Endothelial cell of umbilical vein (primary cell): ENCODE data around the gene ADAP2. TPM values are rescaled to one million over a fixed set of nuclear protein-coding genes. Genes with fewer than 3 reads are reported as not detected.

Experiments used
- BruUV-seq: library from RNA; stranded (reverse); fragments of 400-500 nt; replicated peaks from 2 replicates; lab custom pipeline; 2021; lab: Mats Ljungman, UMichigan
- CTCF ChIA-PET: fragments of 300-600, 350-600 bp; sonication (Branson Sonifier 250); formaldehyde crosslinking; loops from one replicate; lab custom pipeline; 2021; ENCODE audit warnings: antibody characterized with exemption, inconsistent platforms; lab: Charles Lee
- POLR2A ChIA-PET: fragments of 300-600, 350-600 bp; sonication (Branson Sonifier 250); formaldehyde crosslinking; loops from one replicate; lab custom pipeline; 2021; ENCODE audit warnings: antibody characterized with exemption, inconsistent platforms; lab: Charles Lee
- DNase-seq: peaks from one replicate; pipeline ENCODE4 v3.0.0-alpha.2; 2011; ENCODE audit warnings: low read depth, low spot score
- FAIRE-seq: peaks from 2 replicates; lab custom pipeline; 2011; peaks lifted over from hg19 to GRCh38; lab: Jason Lieb, UNC
- H2AFZ ChIP-seq: 2 replicates; pipeline ENCODE4 v1.6.0; 2012; ENCODE audit warnings: low read depth, low read length, control low read depth, inconsistent platforms
- H3K27ac ChIP-seq: 2 replicates; pipeline ENCODE4 v1.5.1; 2011; ENCODE audit warnings: low read depth, mild to moderate bottlenecking, control low read depth, low read length, moderate library complexity; ENCODE audit not compliant: insufficient read depth
- H3K27me3 ChIP-seq, 2 experiments: 2 replicates each; pipeline versions ENCODE4 v1.6.0 to v1.6.1; 2011; ENCODE audit warnings: low read length in 2 of 2, mixed read lengths in 1 of 2; ENCODE audit not compliant: control insufficient read depth in 2 of 2, insufficient read depth in 2 of 2
- H3K36me3 ChIP-seq, 2 experiments: 2 replicates in 1 of 2; 3 replicates in 1 of 2; pipeline ENCODE4 v1.5.1; 2011; ENCODE audit warnings: low read length in 2 of 2, mild to moderate bottlenecking in 1 of 2, moderate library complexity in 1 of 2; ENCODE audit not compliant: control insufficient read depth in 2 of 2, insufficient read depth in 2 of 2; ENCODE audit errors: extremely low read depth in 1 of 2
- H3K4me1 ChIP-seq: 3 replicates; pipeline ENCODE4 v1.5.1; 2011; ENCODE audit warnings: mild to moderate bottlenecking, low read length; ENCODE audit not compliant: control insufficient read depth, insufficient read depth; ENCODE audit errors: extremely low read depth
- H3K4me2 ChIP-seq: 2 replicates; pipeline ENCODE4 v1.6.1; 2011; ENCODE audit warnings: low read length, control low read depth, mixed read lengths; ENCODE audit not compliant: insufficient read depth
- H3K4me3 ChIP-seq, 3 experiments: fragments of 200-600 bp in 1 of 3; sonication (generic), shearing (Covaris generic) in 1 of 3; replicated peaks in 1 of 3; 2 replicates each; pipeline ENCODE4 v1.5.1; 2011 to 2016; ENCODE audit warnings: control low read depth in 3 of 3, low read length in 3 of 3, mild to moderate bottlenecking in 2 of 3, inconsistent platforms in 1 of 3, low read depth in 1 of 3, moderate library complexity in 1 of 3; ENCODE audit not compliant: insufficient read depth in 1 of 3
- H3K79me2 ChIP-seq: 2 replicates; pipeline ENCODE4 v1.6.0; 2012; ENCODE audit warnings: low read length, inconsistent platforms; ENCODE audit not compliant: control insufficient read depth, insufficient read depth
- H3K9ac ChIP-seq: replicated peaks from 2 replicates; pipeline ENCODE3; 2011; ENCODE audit warnings: low read length, control low read depth; ENCODE audit not compliant: insufficient read depth; ENCODE audit errors: extremely low read depth
- H3K9me1 ChIP-seq: replicated peaks from 3 replicates; pipeline ENCODE4 v1.6.0; 2011; ENCODE audit warnings: mild to moderate bottlenecking, low read length; ENCODE audit not compliant: control insufficient read depth, insufficient read depth; ENCODE audit errors: extremely low read depth
- H3K9me3 ChIP-seq: replicated peaks from 2 replicates; pipeline ENCODE4 v1.5.1; 2012; ENCODE audit warnings: low read length, inconsistent platforms; ENCODE audit not compliant: control insufficient read depth, insufficient read depth
- H4K20me1 ChIP-seq: replicated peaks from 2 replicates; pipeline ENCODE3; 2011; ENCODE audit warnings: mild to moderate bottlenecking, low read length; ENCODE audit not compliant: control insufficient read depth, insufficient read depth; ENCODE audit errors: extremely low read depth
- CTCF ChIP-seq, 2 donors: IDR thresholded peaks; 1 replicate in 1 of 2; 2 replicates in 1 of 2; pipeline ENCODE4 v1.5.1; 2011; ENCODE audit warnings: low read length in 2 of 2, mild to moderate bottlenecking in 2 of 2, moderate library complexity in 2 of 2, control low read depth in 1 of 2, inconsistent platforms in 1 of 2, low read depth in 1 of 2; ENCODE audit not compliant: insufficient read depth in 1 of 2; ENCODE audit errors: extremely low read depth in 1 of 2
- EZH2 ChIP-seq: IDR thresholded peaks from 2 replicates; pipeline ENCODE4 v1.6.1; 2012; ENCODE audit warnings: borderline replicate concordance, low read depth, mild to moderate bottlenecking, moderate library complexity, low read length, inconsistent platforms; ENCODE audit not compliant: severe bottlenecking
- FOS ChIP-seq: IDR thresholded peaks from 2 replicates; pipeline ENCODE4 v1.6.1; 2011; ENCODE audit warnings: mild to moderate bottlenecking, low read length, moderate library complexity, borderline replicate concordance; ENCODE audit not compliant: insufficient read depth
- GATA2 ChIP-seq: IDR thresholded peaks from 2 replicates; pipeline ENCODE4 v1.7.0; 2011; ENCODE audit warnings: low read depth, mild to moderate bottlenecking, moderate library complexity, mixed read lengths, low read length; ENCODE audit not compliant: insufficient read length, insufficient read depth
- JUN ChIP-seq: IDR thresholded peaks from 2 replicates; pipeline ENCODE4 v1.6.1; 2011; ENCODE audit warnings: borderline replicate concordance, low read depth; ENCODE audit not compliant: insufficient read length, insufficient read depth
- MYC ChIP-seq: IDR thresholded peaks from one replicate; pipeline ENCODE4 v1.6.1; 2011; ENCODE audit warnings: mild to moderate bottlenecking, low read depth, low read length
- POLR2A ChIP-seq: IDR thresholded peaks from 2 replicates; pipeline ENCODE4 v1.6.1; 2012; ENCODE audit warnings: low read depth, mild to moderate bottlenecking, control low read depth, low read length
- POLR2AphosphoS5 ChIP-seq: IDR thresholded peaks from 2 replicates; pipeline ENCODE4 v1.6.1; 2012; ENCODE audit warnings: low read depth, mild to moderate bottlenecking, control low read depth, low read length, moderate library complexity; ENCODE audit not compliant: insufficient read depth
- dilution Hi-C: fragments of 300-500 bp; cut with MboI; formaldehyde crosslinking; loops from one replicate; pipeline ENCODE4 v1.15.0; 2019; ENCODE audit warnings: low sequenced_read_pairs; ENCODE audit not compliant: extremely low pct_ligation_motif_present
- intact Hi-C: fragments of 100-400 bp; cut with micrococcal nuclease; formaldehyde crosslinking; loops from one replicate; pipeline ENCODE4 v1.10.0; 2022
- polyA plus RNA-seq, 4 experiments: library from polyadenylated mRNA; depleted of rRNA in 3 of 4; stranded (reverse) in 3 of 4; unstranded in 1 of 4; fragments of >200 nt; gene quantifications; 2 replicates each; pipeline versions ENCODE4 v1.2.1 to v1.2.3, GENCODE V29; 2011 to 2012; ENCODE audit warnings: missing spikeins in 1 of 4
- total RNA-seq: library from RNA; stranded (reverse); gene quantifications from 2 replicates; pipeline ENCODE4 v1.2.3, GENCODE V29; 2021
- TF ChIP-seq, protein P1 (sequence below): IDR thresholded peaks from 2 replicates; pipeline ENCODE4 v1.6.1; 2011; ENCODE audit not compliant: insufficient read depth, insufficient read length

The ADAP2 gene
- total and polyA plus RNA-seq, 2 donors (not counting 3 experiments of a cell fraction or from before 2014, with no cell fraction given) = 0.28 to 1.0 TPM

DNA sequence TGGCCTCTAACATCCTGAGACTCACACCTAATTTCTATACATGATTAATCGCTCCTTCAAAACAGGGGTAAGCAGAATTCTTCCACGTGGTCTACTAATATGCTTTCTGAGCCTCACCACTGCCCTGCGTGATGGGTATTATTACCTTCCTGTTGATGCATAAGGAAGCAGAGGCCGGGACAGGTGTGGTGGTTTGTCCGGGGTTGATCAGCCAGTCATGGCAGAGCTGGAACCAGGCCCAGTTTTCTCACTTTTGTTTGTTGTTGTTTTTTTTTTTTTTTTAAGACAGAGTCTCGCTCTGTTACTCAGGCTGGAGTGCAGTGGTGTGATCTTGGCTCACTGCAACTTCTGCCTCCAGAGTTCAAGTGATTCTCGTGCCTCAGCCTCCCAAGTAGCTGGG, 80.3 kb downstream of the ADAP2 start:
- peaks cover 2 to 10% of the 10 kb centered on the region in 2 experiments for H3K36me3 ChIP-seq
- no peak for FAIRE-seq
- CTCF ChIA-PET = interaction anchor here (0.6 to 0.7 kb wide), 2 partner anchors 163 to 188 kb away, joined by 3 read pairs; no protein-coding TSS in a partner anchor

GRCh38 chr17:31003225-31003866, 81.6 kb downstream of the ADAP2 start:
- H3K4me1 ChIP-seq = peaks cover 3% of the 10 kb centered on the region
- DNase-seq (no peak), FAIRE-seq (no peak)
- no peaks in the 10 kb centered on the region for H3K27me3 ChIP-seq
- dilution Hi-C loops (no loop called here), intact Hi-C loops (no loop called here)
- TF ChIP-seq MYC = no peak
- TF ChIP-seq, protein P1, sequence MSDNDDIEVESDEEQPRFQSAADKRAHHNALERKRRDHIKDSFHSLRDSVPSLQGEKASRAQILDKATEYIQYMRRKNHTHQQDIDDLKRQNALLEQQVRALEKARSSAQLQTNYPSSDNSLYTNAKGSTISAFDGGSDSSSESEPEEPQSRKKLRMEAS = no peak
- TF ChIP-seq CTCF (IDR thresholded peaks at IDR 0.05; ENCODE audit: extremely low read depth in 1 of 2, insufficient read depth in 1 of 2, low read depth in 1 of 2, low read length in 2 of 2) = no peak
- TF ChIP-seq EZH2 = no peak
- TF ChIP-seq POLR2AphosphoS5 = no peak
- TF ChIP-seq JUN = no peak
- no peak for TF ChIP-seq FOS
- no peak for TF ChIP-seq GATA2
- no peak for TF ChIP-seq POLR2A
- no peaks in the 10 kb centered on the region for H3K9me3 ChIP-seq
- H3K9me1 ChIP-seq = no peaks in the 10 kb centered on the region
- no peak overlapping the region for H3K4me2 ChIP-seq
- H3K27ac ChIP-seq = no peak overlapping the region
- ChIA-PET CTCF (no interaction called here), POLR2A (no interaction called here)
- BruUV-seq = no TSS peak
- H4K20me1 ChIP-seq = no peaks in the 10 kb centered on the region
- no peak overlapping the region for H2AFZ ChIP-seq
- peaks cover 0 to 6% of the 10 kb centered on the region in 2 experiments for H3K36me3 ChIP-seq
- no peaks in the 10 kb centered on the region for H3K79me2 ChIP-seq
- H3K4me3 ChIP-seq = no peak overlapping the region
- H3K9ac ChIP-seq = no peak overlapping the region

More for the DNA sequence above, 80.3 kb downstream of the ADAP2 start:
- Histone ChIP-seq H4K20me1 (no peaks in the 10 kb centered on the region), H3K4me3 (no peak overlapping the region), H3K27me3 (no peaks in the 10 kb centered on the region), H3K4me2 (no peak overlapping the region), H3K79me2 (no peaks in the 10 kb centered on the region), H3K9me1 (no peaks in the 10 kb centered on the region), H2AFZ (no peak overlapping the region), H3K9ac (no peak overlapping the region), H3K9me3 (no peaks in the 10 kb centered on the region), H3K27ac (no peak overlapping the region), H3K4me1 (no peaks in the 10 kb centered on the region)
- POLR2A ChIA-PET = interaction anchor here (0.7 kb wide), 1 partner anchor 251 kb away, joined by 6 read pairs; no protein-coding TSS in a partner anchor
- intact Hi-C loops (no loop called here), dilution Hi-C loops (no loop called here)
- no peak for TF ChIP-seq MYC
- TF ChIP-seq, protein P1 = no peak
- no peak for TF ChIP-seq GATA2
- TF ChIP-seq POLR2A = no peak
- TF ChIP-seq FOS = no peak
- no TSS peak for BruUV-seq
- DNase-seq = no peak
